ENCODE results near the gene MACROD2.

MACROD2 gene

GRCh38 chr20:16020971-16021370 is 2025.7 kb downstream of the MACROD2 start:
- DNase-seq: no peak

- no peak for DNase-seq
Measured at GRCh38 chr20:16025084-16025483, 2029.8 kb downstream of the MACROD2 start.

- DNase-seq: no peak
Measured at GRCh38 chr20:16027686-16028085, 2032.4 kb downstream of the MACROD2 start.

- DNase-seq: no peak
Measured at GRCh38 chr20:16028923-16029322, 2033.6 kb downstream of the MACROD2 start.

GRCh38 chr20:16030253-16030652 is 2034.9 kb downstream of the MACROD2 start:
- DNase-seq: no peak

- no peak for DNase-seq
Measured at GRCh38 chr20:16035576-16035975, 2040.3 kb downstream of the MACROD2 start.

- no peak for DNase-seq
Measured at GRCh38 chr20:16036331-16036730, 2041.0 kb downstream of the MACROD2 start.

GRCh38 chr20:16040742-16041141 is 2045.4 kb downstream of the MACROD2 start:
- DNase-seq: no peak

GRCh38 chr20:16042731-16043130 is 2047.4 kb downstream of the MACROD2 start:
- DNase-seq: no peak

GRCh38 chr20:16043931-16044330 is 2048.6 kb downstream of the MACROD2 start:
- no peak for DNase-seq

GRCh38 chr20:16048876-16049275 is 2053.6 kb downstream of the MACROD2 start:
- DNase-seq: no peak

GRCh38 chr20:16049529-16050093 is 2054.3 kb downstream of the MACROD2 start:
- DNase-seq: no peak

- no peak for DNase-seq
Measured at GRCh38 chr20:16050366-16050765, 2055.1 kb downstream of the MACROD2 start.

GRCh38 chr20:16051968-16052367 is 2056.7 kb downstream of the MACROD2 start:
- no peak for DNase-seq

- no peak for DNase-seq
Measured at GRCh38 chr20:16052456-16052855, 2057.1 kb downstream of the MACROD2 start.

GRCh38 chr20:16054985-16055384 is 2059.7 kb downstream of the MACROD2 start:
- no peak for DNase-seq

- DNase-seq: no peak
Measured at GRCh38 chr20:16057651-16058050, 2062.3 kb downstream of the MACROD2 start.

GRCh38 chr20:16058268-16058667 is 2063.0 kb downstream of the MACROD2 start:
- DNase-seq: no peak

GRCh38 chr20:16059841-16060240 is 2064.5 kb downstream of the MACROD2 start:
- DNase-seq: no peak

- no peak for DNase-seq
Measured at GRCh38 chr20:16061351-16061750, 2066.0 kb downstream of the MACROD2 start.

- no peak for DNase-seq
Measured at GRCh38 chr20:16062661-16063581, 2067.6 kb downstream of the MACROD2 start.

GRCh38 chr20:16063881-16064280 is 2068.6 kb downstream of the MACROD2 start:
- DNase-seq: no peak

GRCh38 chr20:16064989-16065707 is 2069.8 kb downstream of the MACROD2 start:
- no peak for DNase-seq

- no peak for DNase-seq
Measured at GRCh38 chr20:16066571-16066970, 2071.3 kb downstream of the MACROD2 start.
